Measurements from ENCODE around the gene TMEM176A.
"Not testable (repeated sequence)": the region's sequence is repeated elsewhere in the genome, so short reads cannot be mapped to it uniquely, and the experiment has no call there.

The TMEM176A gene

DNA sequence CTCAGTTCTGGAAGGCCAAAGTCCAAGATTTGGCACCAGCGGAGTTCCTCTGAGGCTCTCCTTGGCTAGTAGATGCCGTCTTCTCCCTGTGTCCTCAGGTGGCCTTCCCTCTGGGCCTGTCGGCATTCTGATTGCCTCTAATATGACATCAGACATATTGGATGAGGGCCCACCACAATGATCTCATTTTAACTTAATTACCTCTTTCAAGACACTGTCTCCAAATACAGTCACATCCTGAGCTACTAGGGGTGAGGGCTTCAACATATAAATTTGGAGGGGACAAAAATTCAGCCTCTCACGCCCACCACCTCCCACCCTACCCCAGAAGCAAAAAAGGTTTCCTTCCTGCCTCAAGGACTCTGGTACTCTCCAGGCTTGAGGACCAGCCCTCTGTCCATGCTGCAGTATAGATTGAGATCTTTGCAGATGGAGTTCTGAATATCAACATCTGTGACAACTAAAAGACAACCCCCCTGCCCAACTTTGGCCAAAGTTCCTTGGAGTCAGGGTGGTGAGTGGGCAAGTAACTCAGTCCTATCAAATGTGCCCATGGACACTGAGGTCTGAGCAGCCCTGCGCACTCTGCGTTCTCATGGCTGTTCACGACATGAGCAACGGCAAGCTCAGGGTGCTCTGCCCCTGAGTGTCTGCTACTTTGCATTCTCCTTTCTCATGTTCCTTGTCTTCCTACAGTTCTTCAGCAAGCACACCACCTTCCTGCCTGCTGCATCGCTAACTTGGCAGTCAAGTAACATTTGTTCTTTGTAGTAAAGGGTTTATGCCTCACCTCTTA, 11.9 kb upstream of the TMEM176A start:
- DNase-seq, result no peak

DNA sequence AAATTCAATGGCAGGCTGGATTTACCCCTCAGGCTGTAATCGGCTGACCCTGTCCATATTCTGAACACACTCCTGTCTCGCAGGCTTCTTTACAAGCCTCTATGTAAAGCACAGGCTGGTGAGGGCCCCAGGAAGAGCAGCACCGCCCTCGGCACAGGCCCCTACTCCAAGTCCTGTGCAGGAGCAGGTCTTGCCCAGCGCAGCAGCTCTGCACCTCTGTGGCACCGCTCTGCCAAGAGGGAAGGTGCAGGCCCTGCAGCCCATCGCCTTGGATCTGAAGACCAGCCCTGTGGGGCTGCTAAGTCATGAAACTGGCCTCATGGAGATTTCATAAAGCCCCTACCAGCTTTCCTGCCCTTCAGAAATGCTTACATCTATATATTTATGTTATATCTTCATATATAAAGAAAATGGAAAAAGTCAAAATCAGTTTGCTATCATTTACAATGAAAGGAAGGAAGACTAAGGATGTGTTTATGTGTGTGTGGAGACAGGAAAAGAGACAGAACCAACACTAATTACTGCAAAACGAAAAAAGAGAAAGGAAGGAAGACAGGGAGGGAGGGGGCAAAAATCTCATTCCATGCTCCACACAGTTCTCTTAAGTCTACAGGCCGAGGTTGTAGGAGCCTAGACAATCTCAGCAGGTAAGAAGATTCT, 10.0 kb upstream of the TMEM176A start:
- DNase-seq, result no peak

DNA sequence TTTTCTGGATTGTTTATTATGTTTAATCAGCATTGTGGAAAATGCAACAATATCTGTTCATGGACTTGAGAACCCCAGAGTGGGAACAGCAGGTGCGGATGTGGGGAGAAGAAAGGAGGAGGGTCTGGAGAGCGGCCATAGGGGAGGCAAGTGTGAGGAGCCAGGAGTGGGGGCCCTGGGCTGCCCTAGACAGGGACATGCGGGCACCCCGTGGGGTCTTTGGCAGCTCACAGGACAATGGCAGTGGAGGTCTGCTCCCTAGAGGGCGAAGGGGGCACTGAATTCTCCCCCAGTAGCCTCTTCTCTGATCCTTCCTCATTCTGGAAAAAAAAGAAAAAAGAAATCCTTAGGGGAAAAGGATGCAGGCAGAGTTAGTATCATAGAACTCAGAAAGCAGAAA, 9.3 kb upstream of the TMEM176A start:
- no peak for DNase-seq

DNA sequence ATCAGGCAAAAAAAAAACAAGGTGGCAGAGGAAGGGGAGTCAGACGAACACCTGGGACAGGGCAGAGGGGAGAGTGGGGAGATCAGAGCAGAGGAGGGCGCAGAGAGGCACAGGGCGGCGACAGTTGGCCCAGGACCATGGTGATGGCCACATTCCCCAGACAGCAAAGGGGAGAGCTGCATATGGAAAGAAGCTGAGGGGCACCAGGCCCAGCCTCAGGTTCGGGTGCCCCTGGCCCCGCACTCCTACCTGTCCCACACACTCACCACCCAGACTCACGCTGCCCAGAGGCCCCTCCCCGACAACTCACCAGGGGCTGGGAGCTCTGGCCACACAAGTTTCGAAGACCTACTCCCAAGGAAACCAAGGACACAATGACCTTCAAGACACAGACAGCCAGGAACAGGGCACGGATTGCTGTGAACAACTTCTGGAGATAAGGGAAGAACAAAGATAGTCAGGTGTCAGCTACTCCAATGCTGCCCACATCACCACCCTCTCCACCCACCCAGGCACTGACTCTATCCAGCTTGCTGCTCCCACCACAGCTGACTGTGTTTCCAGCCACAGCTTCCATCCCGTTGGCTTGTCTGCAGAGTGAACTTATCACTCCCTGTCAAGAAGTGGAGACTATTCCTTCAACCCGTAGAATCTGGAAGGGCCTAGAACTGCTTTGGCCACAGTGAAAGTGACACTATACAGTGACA, 8.7 kb upstream of the TMEM176A start:
- DNase-seq, result no peak

DNA sequence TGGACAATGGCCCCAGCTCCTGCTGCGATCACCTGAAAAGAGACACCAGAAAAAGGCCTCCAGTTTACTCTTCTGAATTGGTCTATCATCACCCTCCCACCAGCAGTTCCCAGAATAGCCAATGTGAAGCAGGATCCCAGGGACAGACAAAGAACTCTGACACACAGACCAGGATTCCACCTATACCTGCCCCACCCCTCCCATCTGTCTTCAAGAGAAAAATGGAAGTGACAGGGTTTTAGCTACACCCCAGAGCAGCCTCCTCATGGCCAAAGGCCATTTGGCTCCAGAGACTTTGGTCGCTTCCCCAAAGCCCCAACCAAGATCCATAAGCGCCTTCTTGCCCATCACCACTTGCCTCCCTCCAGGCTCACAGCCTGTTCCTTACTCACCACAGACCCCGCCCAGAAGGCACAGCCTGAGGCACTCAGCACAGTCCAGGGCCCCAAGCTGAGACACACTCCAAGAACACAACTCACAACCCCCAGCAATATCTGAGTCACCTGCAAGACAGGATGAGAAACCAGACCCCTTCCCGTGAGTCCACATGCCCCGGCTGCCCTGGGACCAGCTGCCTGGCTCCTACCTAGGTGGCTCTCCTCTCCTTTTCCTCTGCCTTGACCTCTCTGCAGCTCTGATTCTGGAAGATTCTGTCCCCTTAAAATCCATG, 6.9 kb upstream of the TMEM176A start:
- DNase-seq, result no peak

DNA sequence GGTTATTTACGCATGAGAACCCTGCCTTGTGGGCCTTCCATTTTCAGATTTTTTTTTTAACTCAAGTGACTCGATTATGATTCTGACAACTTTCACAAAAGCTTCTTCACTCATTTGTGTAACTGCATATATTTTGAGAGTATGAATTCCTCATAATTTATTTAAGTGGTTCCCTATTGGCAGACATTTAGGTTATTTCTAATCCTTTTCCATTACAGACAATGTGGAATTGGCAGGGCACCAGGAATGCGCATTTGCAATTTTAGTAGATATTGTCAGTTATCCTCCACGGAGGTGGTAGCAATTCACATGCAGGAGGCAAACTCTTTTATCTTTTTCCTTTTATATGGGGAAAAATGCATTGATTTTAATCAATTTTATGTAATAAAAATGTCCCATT, 2.9 kb upstream of the TMEM176A start:
- no peak for DNase-seq

DNA sequence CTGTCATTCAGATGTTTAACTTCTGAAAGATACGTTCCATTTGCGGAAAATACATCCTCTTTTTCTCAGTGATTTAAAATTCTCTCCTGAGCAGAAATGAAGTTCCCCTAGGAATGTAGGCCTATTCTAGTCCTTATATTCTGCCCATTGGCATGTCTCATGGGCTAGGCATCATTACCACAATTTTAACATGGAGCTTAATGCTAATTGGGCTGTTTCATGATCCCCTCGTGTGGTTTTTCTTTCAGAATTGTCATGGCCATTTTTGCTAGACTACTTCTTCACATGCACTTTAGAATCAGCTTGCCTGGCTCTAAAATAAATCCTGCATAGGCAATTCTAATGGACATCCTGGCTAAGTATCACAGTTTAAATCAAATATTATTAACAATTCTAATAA, 1.4 kb upstream of the TMEM176A start:
- DNase-seq, result no peak

DNA sequence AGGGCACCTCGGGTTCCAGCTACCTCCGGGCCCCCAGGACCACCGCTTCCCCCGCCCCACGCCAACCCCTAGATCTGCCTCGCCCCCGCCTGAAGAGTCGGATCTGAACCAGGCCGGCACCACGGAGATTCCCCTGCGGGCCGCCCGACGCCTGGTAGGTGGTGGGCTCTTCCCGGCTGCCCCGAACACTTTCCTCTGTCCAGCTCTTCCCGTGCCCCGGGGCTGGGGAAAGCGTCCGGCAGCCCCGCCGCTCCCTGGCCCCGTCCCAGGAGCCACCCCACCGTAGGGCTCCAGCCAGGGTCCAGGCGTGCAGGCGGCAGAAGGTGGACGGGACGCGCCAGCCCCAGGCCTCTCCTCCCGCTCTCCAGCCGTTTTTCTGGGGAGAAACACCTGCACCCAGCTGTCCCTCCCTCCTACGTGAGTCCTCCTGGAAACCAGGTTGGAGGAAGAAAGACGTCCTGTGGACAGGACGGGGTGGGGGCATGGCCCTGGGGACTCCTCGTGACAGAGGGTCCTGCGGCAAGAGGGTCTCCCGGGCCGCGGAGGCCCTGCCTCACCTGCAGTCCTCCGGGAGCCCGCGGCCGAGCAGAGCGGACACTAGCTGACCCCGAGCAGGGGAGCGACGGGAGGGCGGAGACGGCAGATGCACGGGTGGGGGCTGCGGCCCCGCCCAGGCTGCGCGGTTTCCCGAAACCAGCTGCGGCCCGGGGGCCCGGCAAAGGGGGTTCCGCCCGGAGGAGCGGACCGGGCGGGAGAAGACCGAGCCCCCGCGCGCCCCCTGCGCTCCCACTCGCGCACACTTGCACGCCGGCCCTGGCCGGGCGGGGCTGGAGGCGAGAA, 608 bp upstream of the TMEM176A start, which contains the start of gene TMEM176B:
TSS of gene TMEM176B (minus strand) at position 624 of the 840 bp plus-strand sequence. CDS start 3,795 bp downstream, outside the sequence.
- DNase-seq, result no peak

DNA sequence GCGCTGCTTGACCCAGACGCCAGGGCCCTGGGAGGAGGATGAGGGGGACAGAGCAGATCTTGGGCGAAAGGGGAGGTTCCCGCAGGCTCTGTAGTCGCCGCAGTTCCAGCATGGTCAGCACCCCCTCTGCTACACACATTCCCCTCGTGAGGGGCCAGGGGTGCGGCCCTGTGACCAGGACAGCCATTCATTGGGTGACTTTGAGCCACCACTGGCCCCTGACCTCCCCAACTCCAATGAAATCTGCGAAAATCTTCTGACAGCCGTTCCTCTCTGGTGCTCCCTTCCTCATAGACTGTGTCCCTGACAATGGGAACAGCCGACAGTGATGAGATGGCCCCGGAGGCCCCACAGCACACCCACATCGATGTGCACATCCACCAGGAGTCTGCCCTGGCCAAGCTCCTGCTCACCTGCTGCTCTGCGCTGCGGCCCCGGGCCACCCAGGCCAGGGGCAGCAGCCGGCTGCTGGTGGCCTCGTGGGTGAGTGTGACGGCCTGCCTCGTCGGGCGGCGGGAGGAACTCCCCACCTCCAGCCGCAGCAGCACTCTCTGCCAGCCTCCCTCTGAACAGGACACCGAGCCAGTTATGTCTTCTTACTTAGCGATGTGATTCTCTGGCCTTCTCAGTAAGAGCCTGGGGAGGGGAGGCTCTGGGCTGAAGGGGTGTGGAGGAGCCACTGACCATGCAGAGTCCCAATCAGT, 825 bp downstream of the TMEM176A start:
- no peak for DNase-seq

DNA sequence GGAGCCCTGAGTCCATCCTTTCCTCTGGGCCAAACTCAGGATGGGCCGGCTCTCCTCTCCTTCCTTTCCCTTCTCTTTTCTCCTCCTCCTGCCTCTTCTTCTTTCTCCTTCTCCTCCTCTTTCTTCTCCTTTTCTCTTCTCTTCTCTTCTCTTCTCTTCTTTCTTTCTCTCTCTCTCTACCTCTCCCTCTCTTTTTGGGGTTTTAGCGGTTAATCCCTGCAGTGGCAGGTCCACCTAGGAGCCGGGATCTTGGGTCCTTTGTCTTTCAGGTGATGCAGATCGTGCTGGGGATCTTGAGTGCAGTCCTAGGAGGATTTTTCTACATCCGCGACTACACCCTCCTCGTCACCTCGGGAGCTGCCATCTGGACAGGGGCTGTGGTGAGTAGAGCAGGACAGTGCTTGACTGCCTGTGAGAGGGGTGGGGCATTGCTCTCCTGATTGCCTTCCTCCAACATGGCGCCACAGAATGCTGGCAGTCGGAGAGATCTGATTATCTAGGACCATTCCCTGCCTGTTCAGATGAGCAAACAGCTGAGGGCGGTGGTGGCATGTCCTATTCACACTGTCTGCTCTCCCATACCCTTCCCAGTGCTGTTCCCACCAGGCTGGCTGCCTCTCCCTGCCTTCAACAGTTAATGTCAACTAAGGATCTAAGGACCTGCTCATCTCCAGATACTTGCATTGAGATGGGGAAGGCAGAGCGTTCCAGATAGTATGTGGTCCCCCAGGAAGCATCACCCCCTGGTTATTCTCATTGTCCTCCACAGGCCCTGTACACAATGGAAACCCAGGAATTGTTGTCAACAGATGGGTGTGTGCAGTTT, 1.6 kb downstream of the TMEM176A start:
- no peak for DNase-seq

DNA sequence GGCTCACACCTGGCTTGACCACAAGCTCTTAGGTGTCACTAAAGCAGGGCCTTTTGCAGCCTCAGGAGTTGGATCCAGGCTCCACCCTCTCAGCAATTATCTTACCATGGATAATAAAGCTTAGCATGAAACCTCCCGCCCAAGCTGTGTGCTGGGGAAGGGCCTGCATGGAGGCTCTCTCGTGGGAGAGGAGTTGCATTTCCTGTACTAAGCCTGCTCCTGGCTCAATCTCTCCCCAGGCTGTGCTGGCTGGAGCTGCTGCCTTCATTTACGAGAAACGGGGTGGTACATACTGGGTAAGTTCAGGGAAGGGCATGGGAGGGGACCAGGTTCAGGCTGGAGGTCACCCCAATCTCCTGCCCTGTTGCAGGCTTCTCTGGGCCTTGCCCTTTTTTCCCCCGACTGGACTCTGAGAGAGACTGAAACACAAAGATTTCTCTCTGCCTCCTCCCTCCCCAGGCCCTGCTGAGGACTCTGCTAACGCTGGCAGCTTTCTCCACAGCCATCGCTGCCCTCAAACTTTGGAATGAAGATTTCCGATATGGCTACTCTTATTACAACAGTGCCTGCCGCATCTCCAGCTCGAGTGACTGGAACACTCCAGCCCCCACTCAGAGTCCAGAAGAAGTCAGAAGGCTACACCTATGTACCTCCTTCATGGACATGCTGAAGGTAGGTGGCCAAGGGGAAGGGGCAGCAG, 2.7 kb downstream of the TMEM176A start:
- no peak for DNase-seq

DNA sequence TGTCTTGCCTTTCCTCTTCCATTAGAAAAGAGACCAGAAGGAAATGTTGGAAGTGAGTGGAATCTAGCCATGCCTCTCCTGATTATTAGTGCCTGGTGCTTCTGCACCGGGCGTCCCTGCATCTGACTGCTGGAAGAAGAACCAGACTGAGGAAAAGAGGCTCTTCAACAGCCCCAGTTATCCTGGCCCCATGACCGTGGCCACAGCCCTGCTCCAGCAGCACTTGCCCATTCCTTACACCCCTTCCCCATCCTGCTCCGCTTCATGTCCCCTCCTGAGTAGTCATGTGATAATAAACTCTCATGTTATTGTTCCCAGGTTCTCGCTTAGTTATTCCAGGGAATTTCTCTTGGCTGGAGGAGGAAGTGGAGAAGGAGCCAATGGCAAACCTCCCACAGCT, 4.2 kb downstream of the TMEM176A start:
- no peak for DNase-seq

DNA sequence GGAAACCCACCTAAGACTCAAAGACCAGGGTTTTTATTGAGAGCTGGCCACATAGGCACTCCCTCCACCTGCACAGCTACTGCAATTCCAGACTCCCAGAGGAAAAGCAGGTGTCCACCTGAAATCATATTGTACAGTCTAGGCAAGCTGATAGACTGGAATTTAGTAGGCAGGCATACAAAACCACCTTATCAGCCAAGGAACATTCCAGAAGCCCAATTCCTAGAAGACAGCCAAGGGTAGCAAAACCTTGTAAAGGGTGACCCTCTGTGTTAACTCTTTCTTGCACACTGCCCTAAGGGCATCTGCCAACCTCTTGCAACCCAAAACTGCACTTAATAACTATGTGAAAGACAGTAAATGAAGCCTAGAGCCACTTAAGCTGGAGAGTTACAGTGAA, 5.3 kb downstream of the TMEM176A start:
- DNase-seq, result no peak

DNA sequence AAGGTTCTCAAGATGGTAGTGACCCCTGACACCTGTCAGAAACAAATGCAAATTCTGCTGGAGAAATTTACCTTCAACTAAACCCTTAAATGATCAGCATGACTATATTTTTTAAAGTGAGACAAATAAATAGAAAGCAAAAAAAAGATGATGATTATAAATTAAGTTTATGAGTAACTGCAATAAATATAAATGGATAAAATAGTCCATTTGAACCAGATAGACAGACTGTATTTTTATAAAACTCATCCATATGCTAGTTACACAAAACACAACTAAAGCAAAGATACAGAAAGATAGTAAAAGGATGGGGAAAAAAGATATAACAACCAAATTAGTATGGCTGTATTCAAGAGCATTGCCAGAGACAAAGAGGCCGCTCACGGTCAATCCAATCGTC, 5.9 kb downstream of the TMEM176A start:
- DNase-seq, result no peak

DNA sequence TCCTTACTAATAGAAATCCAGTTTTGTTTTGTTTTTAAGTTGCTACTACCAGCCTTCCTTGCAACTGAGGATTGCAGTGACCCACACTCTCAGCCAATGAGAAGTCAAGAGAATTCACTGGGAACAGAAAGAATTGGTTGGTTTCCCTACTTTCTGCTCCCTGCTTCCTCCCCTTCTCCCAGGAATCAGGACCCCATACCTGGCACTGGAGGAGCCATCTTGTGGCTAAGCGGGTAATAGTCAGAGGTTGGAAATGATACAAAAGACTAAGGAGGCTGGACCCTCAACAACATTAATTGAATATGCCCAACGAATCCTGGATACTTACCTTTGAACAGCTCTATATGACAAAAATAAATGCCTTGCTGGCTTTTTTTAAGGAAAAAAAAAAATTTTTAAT, 6.3 kb downstream of the TMEM176A start:
- DNase-seq, result no peak

DNA sequence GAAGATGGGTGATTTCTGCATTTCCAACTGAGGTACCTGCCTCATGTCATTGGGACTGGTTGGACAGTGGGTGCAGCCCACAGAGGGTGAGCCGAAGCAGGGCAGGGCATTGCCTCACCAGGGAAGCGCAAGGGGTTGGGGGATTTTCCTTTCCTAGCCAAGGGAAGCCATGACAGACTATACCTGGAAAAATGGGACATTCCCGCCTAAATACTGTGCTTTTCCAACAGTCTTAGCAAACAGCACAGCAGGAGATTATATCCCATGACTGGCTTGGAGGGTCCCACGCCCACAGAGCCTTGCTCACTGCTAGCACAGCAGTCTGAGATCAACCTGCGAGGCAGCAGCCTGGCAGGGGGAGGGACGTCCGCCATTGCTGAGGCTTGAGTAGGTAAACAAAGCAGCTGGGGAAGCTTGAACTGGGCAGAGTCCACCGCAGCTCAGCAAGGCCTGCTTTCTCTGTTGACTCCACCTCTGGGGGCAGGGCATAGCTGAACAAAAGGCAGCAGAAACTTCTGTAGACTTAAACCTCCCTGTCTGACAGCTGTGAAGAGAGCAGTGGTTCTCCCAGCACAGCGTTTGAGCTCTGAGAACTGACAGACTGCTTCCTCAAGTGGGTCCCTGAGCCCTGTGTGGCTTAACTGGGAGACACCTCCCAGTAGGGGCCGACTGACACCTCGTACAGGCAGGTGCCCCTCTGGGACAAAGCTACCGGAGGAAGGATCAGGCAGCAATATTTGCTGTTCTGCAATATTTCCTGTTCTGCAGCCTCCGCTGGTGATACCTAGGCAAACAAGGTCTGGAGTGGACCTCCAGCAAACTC, 7.3 kb downstream of the TMEM176A start:
- not testable (repeated sequence) for DNase-seq

DNA sequence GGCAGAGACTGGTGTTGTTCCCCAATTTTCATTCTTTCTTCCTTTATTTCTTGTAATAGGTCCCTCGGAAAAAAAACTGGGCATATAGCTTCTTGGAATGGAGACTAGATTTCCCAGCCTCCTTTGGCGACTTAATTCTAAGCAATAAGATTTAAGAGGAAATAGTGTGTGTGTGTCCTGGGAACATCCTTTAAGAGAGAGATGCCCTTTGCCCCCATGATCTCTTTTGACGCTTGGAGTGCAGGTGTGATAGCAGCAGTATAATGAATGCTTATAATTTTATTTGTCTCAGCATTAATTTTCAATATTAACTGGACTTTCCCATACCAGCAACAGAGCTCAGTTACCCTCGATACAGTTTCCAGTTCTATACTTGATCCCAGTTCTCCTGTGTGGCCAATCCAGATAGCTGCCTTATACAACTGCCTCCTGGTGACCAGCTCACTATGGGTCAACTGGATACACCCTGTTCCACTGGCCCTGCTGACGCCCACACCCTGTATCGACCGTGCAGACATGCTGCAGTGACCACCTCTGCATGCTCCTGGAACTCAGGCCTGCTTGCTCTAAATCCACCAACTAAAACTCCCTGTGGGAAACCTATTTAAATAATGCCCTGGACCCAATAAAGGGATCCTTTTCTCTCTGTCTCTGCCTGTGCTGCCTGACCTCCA, 13.9 kb downstream of the TMEM176A start:
- DNase-seq, result no peak

DNA sequence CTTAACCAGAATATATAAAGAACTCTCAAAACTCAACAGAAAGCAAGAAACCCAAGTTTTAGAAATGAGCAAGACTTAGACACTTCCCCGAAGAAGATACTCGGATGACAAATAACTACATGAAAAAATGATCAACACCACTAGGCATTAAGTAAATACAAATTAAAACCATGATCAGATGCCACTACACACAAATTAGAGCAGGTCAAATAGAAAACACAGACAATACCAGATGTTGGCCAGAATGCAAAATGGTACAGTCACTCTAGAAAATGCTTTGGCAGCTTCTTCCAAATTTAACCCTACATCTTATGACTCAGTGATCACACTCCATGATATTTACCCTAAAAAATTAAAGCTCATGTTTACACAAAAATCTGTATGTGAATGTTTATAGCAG, 18.4 kb downstream of the TMEM176A start:
- no peak for DNase-seq

DNA sequence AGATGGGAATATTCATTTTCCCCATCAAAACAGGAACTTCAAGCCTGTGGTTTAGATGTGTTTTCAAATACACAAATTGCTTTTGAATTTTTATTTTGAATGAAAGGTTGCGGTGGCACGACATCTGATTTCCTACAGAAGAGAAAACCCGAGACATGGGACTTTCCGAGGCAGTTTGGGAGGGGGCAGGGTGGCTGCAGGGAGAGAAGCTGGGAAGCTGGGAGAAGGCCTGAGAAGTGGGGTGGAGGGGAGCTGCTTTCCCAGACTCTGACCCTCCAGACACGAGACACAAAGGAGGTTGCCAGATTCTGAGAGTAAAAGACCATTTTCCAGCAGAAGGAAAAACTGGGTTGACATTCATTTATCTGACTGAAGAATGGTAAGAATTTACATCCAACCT, 19.6 kb downstream of the TMEM176A start:
- no peak for DNase-seq

All from HCEC 1CT (cell line).